ENCODE results near the gene NXF1. TPM values are rescaled to one million over a fixed set of nuclear protein-coding genes. Genes with fewer than 3 reads are reported as not detected.

NXF1 gene
- total and polyA plus RNA-seq, 2 donors (not counting 1 experiment from before 2014, with no cell fraction given), result 161 to 262 TPM

DNA sequence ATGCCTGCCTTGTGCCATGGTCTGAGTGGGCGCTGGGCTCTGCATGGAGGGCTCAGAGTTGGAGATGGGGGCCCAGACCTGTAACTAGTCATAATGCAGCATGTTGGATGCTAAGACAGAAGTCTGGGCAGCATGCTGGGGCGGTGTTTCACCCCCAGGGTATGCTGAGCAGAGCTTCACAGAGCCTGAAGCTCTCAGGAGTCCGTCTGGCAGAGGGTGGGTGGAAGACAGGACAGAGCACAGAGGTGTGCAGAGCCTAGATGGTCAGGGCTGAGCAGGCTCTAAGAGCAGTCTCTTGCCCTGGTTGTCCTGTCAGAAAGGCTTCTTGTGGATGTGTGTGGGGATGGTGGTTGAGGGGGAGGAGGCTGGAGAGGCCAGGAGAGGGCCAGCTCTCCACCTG is 26.8 kb downstream of the NXF1 start:
- peaks cover 1 to 29% of the 10 kb centered on the region in 2 experiments for H3K36me3 ChIP-seq (replicated peaks in 1 of 2; ENCODE audit: control extremely low read depth in 1 of 2, control insufficient read depth in 1 of 2, extremely low read depth in 1 of 2, insufficient read depth in 2 of 2, low read length in 1 of 2)
- peaks cover 7% of the 10 kb centered on the region for H3K4me1 Mint-ChIP-seq
- no peaks in the 10 kb centered on the region for H3K9me3 ChIP-seq (ENCODE audit: control extremely low read depth in 1 of 3, control insufficient read depth in 2 of 3, insufficient read depth in 1 of 3, low read length in 2 of 3)
- ChIA-PET CTCF (no interaction called here), POLR2A (interaction anchor here (0.6 kb wide), 1 partner anchor 33 kb away, joined by 3 read pairs; no protein-coding TSS in a partner anchor)
- H3K4me3 ChIP-seq (ENCODE audit: control extremely low read depth in 1 of 5, extremely low read depth in 1 of 5, insufficient read depth in 1 of 5, low read depth in 2 of 5, low read length in 4 of 5), result no peak overlapping the region
- no peaks in the 10 kb centered on the region for H3K4me1 ChIP-seq (ENCODE audit: control insufficient read depth in 2 of 2, insufficient read depth in 2 of 2, low read length in 2 of 2)
- intact Hi-C loops (cut with micrococcal nuclease), result no loop called here
- H3K4me3 Mint-ChIP-seq, result no peak overlapping the region
- H3K27me3 Mint-ChIP-seq, result no peaks in the 10 kb centered on the region
- H4K20me1 ChIP-seq (ENCODE audit: control insufficient read depth, insufficient read depth, low read length, poor library complexity, severe bottlenecking), result no peaks in the 10 kb centered on the region
- H2AFZ ChIP-seq (ENCODE audit: insufficient read depth, low read depth, low read length, poor library complexity, severe bottlenecking), result no peak overlapping the region
- TF ChIP-seq EZH2 (IDR thresholded peaks at IDR 0.05; ENCODE audit: borderline replicate concordance, insufficient read depth, low read depth, low read length, poor library complexity, severe bottlenecking), result no peak
- TF ChIP-seq, protein P1, sequence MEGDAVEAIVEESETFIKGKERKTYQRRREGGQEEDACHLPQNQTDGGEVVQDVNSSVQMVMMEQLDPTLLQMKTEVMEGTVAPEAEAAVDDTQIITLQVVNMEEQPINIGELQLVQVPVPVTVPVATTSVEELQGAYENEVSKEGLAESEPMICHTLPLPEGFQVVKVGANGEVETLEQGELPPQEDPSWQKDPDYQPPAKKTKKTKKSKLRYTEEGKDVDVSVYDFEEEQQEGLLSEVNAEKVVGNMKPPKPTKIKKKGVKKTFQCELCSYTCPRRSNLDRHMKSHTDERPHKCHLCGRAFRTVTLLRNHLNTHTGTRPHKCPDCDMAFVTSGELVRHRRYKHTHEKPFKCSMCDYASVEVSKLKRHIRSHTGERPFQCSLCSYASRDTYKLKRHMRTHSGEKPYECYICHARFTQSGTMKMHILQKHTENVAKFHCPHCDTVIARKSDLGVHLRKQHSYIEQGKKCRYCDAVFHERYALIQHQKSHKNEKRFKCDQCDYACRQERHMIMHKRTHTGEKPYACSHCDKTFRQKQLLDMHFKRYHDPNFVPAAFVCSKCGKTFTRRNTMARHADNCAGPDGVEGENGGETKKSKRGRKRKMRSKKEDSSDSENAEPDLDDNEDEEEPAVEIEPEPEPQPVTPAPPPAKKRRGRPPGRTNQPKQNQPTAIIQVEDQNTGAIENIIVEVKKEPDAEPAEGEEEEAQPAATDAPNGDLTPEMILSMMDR (IDR thresholded peaks at IDR 0.05), result no peak
- 94% methylated on average over 3 of the region's 3 CpGs for WGBS (ENCODE audit: insufficient coverage)
- H3K4me2 ChIP-seq (replicated peaks; ENCODE audit: low read depth, low read length, poor library complexity, severe bottlenecking), result no peak overlapping the region
- H3K27ac ChIP-seq (ENCODE audit: low read length in 2 of 2), result no peak overlapping the region
- no peak for ATAC-seq (ENCODE audit: low read depth)
- H3K9me3 Mint-ChIP-seq (ENCODE audit: insufficient read depth), result no peaks in the 10 kb centered on the region
- no peaks in the 10 kb centered on the region for H3K79me2 ChIP-seq (ENCODE audit: control insufficient read depth, insufficient read depth, low read length)
- no peaks in the 10 kb centered on the region for H3K27me3 ChIP-seq (replicated peaks in 1 of 4; ENCODE audit: control extremely low read depth in 1 of 4, control insufficient read depth in 3 of 4, insufficient read depth in 4 of 4, low read length in 3 of 4)
- no peak overlapping the region for H3K27ac Mint-ChIP-seq
- no peak for DNase-seq
- no peak overlapping the region for H3K9ac ChIP-seq (ENCODE audit: low read length)

DNA sequence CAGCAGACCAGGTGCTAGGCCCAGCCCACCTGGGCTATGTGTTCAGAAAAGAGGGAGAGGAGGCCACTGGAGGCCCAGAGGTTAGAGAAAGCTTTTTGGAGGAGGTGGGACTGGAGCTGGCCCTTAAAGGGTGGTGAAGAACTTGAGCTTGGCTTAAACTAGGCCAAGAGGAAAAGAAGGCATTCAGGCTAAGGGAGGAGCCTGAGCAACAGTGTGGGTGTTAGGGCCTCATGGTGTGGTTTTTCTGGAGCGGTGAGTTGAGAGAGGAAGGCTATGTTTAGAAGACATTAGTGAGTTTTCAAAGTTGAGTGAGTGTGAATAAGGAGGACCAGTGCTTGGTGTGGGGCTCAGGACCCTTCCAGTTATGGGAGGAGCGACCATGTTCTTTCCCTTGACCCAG is 27.9 kb downstream of the NXF1 start:
- WGBS (ENCODE audit: insufficient coverage), result 71% methylated on average over 2 of the region's 2 CpGs
- Histone ChIP-seq H2AFZ (ENCODE audit: insufficient read depth, low read depth, low read length, poor library complexity, severe bottlenecking) (no peak overlapping the region), H3K4me1 (ENCODE audit: control insufficient read depth in 2 of 2, insufficient read depth in 2 of 2, low read length in 2 of 2) (no peaks in the 10 kb centered on the region), H4K20me1 (ENCODE audit: control insufficient read depth, insufficient read depth, low read length, poor library complexity, severe bottlenecking) (no peaks in the 10 kb centered on the region), H3K9ac (ENCODE audit: low read length) (no peak overlapping the region), H3K9me3 (ENCODE audit: control extremely low read depth in 1 of 3, control insufficient read depth in 2 of 3, insufficient read depth in 1 of 3, low read length in 2 of 3) (no peaks in the 10 kb centered on the region), H3K27ac (ENCODE audit: low read length in 2 of 2) (no peak overlapping the region), H3K36me3 (replicated peaks in 1 of 2; ENCODE audit: control extremely low read depth in 1 of 2, control insufficient read depth in 1 of 2, extremely low read depth in 1 of 2, insufficient read depth in 2 of 2, low read length in 1 of 2) (peaks cover 0 to 24% of the 10 kb centered on the region in 2 experiments), H3K79me2 (ENCODE audit: control insufficient read depth, insufficient read depth, low read length) (no peaks in the 10 kb centered on the region), H3K4me3 (ENCODE audit: control extremely low read depth in 1 of 5, extremely low read depth in 1 of 5, insufficient read depth in 1 of 5, low read depth in 2 of 5, low read length in 4 of 5) (no peak overlapping the region), H3K4me2 (replicated peaks; ENCODE audit: low read depth, low read length, poor library complexity, severe bottlenecking) (no peak overlapping the region), H3K27me3 (replicated peaks in 1 of 4; ENCODE audit: control extremely low read depth in 1 of 4, control insufficient read depth in 3 of 4, insufficient read depth in 4 of 4, low read length in 3 of 4) (no peaks in the 10 kb centered on the region)
- POLR2A ChIA-PET, result no interaction called here
- no peak overlapping the region for H3K4me3 Mint-ChIP-seq
- H3K4me1 Mint-ChIP-seq, result peaks cover 7% of the 10 kb centered on the region
- ATAC-seq (ENCODE audit: low read depth) (no peak), DNase-seq (no peak)
- no peak for TF ChIP-seq EZH2 (IDR thresholded peaks at IDR 0.05; ENCODE audit: borderline replicate concordance, insufficient read depth, low read depth, low read length, poor library complexity, severe bottlenecking)
- TF ChIP-seq, protein P1 (IDR thresholded peaks at IDR 0.05), result no peak
- no peaks in the 10 kb centered on the region for H3K27me3 Mint-ChIP-seq
- CTCF ChIA-PET, result interaction anchor here (1.0 kb wide), 1 partner anchor 16 kb away, joined by 4 read pairs; the partner anchor contains the start of gene POLR2G
- intact Hi-C loops (cut with micrococcal nuclease), result no loop called here
- no peak overlapping the region for H3K27ac Mint-ChIP-seq
- H3K9me3 Mint-ChIP-seq (ENCODE audit: insufficient read depth), result no peaks in the 10 kb centered on the region

Measured in B cell (primary cell).